GM19099 (cell line): Measurements from ENCODE around the gene PUS10.

Experiments
- POLR2A ChIP-seq: IDR thresholded peaks from 3 replicates; pipeline ENCODE4 v1.6.1; 2011; ENCODE audit warnings: low read depth; ENCODE audit not compliant: insufficient read length; ENCODE audit errors: extremely low read depth

The PUS10 gene

DNA sequence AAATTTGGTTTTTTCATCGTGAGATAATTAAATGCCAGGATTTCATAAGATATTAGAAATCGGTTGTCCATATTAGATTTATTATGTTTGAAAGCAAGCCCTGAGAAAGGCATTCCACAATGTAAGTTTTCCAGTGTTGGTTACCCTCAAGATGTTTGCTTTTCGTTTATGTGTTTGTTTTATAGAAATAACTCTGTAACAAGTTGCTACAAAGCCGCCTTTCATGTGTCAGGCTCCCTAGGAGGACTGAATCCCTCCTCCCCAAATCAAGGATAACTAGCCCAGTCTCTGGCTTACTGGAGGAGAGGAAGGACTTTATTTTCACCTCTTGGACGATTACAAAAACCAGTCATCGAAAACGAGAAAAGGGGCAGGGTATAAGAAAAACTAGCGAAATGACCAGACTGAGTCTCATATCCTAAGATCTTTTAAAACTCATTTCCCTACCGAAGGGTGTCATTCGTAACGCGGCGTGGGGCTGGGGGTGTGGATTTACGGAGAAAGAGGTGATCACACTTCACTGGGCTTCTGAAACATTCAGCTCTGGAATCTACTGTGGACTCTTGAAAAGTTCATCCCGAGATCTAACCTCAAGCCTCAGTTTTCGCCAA lies 1.6 kb downstream of the PUS10 start:
- no peak for TF ChIP-seq POLR2A

GRCh38 chr2:61015976-61016375 lies 2.1 kb downstream of the PUS10 start:
- no peak for TF ChIP-seq POLR2A

DNA sequence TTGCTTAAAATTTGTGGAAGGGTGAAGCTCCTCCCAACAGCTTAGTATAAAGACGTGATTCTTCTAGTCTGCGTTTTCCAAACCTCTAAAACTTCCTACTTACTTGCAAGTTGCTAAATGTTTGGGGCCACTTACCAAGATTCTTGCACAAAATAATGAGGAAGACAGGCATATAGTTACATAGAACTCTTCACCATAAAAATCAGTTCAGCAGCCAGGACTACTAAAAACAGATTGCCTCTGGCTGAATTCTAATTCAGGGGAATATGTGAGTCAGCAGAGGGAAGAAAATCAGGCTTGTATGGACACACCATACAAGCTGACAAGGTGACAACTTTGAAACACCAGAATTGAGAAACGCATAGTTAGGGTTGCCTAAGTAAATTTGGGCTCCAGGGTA lies 3.3 kb downstream of the PUS10 start:
- TF ChIP-seq POLR2A: no peak

DNA sequence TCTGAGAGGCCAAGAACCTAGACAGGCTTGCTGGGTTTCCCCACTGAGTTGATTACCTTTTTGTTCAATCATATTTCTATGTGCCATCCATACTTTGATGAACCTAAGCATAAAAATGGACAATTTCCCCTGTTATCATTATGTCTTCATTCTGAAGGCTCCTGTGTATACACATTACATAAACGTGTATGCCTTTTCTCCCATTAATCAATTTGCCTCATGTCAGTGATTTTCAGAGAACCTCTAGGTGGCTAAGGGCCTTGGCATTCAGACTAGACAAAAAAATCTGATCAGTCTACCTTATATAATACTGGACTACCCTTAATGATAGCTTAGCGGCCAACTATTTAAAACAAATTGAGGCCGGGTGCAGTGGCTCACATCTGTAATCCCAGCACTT lies 4.7 kb downstream of the PUS10 start:
- no peak for TF ChIP-seq POLR2A

GRCh38 chr2:61011678-61012077 lies 6.4 kb downstream of the PUS10 start:
- no peak for TF ChIP-seq POLR2A

DNA sequence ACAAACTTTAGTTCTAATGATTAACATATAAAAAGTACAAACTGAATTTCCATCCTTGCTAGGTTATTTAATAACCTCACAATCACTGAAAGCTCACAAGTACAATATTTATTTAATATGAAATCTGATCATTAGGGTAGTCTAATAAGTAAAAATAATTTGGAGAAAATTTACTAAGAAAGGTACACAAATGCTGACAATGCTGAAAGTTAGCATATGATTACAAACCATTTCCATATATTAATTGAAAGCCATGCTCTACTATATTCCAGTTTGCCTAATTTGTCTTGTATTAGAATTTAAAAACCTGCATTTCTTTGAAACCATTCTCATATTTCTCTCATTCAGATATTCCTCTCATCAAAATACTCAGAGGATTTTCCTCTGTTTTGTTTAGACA lies 8.7 kb downstream of the PUS10 start:
- no peak for TF ChIP-seq POLR2A

- no peak for TF ChIP-seq POLR2A
These were observed 11.5 kb downstream of the PUS10 start for GRCh38 chr2:61006486-61007105.

DNA sequence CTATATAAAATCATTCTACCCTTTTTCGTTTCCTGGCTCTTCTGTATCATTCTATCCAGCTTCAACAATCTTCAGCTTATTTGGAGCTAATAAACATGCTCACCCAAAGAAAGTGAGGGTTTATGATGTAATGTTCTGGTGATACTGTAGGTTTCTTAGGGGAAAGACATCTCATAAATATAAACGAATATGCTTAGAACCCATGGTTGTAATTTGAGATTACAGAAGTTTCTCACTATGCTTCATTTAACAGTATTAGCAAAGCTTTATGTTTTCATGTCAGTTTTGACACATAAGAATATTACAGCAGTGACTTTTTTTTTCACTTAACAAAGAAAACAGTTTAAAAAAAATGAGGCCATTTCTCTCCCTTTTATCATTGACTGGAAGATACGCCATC lies 12.3 kb downstream of the PUS10 start:
- no peak for TF ChIP-seq POLR2A

- TF ChIP-seq POLR2A: no peak
These were observed 19.2 kb downstream of the PUS10 start for GRCh38 chr2:60998628-60999545.

- TF ChIP-seq POLR2A: no peak
These were observed 23.9 kb downstream of the PUS10 start for GRCh38 chr2:60994131-60994530.

DNA sequence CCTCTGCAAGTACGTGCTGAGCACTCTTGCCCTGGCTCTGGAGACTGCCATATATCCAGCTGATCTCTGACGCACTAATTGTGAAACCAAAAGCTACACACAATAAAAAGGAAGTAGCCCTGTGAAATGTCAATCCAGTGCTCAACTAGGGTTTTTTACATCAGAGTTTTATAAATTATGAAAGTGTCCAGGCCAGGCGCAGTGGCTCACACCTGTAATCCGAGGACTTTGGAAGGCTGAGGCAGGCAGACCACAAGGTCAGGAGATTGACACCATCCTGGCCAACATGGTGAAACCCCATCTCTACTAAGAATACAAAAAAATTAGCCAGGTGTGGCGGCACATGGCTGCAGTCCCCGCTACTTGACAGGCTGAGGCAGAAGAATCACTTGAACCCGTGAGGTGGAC lies 25.1 kb downstream of the PUS10 start:
- TF ChIP-seq POLR2A: no peak

DNA sequence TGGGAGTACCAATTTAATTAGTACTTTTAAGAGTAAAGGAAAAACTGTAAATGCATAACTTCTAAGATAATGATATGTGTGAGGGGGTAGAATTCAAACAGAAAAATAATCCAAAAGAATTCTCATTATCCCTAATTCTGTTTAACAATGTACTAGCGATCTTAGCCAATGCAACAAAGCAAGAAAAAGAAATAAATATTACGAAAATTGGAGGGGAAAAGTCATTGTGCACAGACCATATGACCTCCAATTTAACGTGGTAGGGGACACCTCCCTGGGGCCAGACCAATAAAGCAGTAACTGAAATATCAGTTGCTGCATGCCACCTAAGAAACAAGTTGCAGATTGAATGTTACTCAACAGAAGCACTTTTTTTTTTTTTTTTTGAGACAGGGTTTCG lies 26.4 kb downstream of the PUS10 start:
- TF ChIP-seq POLR2A: no peak

DNA sequence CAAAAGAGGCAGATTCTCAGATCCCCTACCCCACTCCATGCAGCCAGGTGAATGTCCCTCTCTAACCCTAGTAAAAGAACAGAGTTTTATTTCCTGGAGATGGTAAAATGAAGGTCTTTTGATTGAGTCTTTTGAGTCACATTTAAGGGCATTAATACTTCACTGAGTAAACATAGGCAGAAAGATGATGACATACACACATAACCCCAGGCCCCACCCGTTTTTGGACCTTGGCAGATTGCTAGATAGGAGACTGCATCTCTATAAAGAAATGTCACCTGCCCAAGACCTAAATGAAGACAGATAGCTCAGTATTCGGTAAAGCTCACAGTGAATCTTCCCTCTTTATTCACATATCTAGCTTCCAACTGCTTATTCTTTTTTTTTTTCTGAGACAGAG lies 28.8 kb downstream of the PUS10 start:
- no peak for TF ChIP-seq POLR2A

DNA sequence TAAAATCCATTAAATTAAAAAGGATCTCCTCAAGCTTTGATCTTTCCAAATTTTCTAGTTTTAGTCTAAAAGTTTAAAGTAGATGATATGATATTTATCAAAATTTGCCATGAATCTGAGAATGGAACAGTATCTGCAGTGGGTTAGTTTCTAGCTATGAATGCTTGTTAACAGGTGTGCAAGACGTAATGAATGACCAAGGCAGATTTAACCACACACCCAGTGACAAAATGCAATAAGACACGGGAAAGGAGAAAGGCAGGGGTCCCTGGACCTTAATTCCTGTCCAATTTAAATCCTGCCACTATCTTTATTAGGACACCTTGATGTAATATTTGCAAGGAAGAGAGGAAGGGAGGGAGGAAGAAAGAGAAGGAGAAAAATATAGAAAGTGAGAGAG lies 31.0 kb downstream of the PUS10 start:
- TF ChIP-seq POLR2A: no peak

- TF ChIP-seq POLR2A: no peak
These were observed 33.3 kb downstream of the PUS10 start for GRCh38 chr2:60984720-60985119.
